NCI-H69 (cell line): Measurements from ENCODE around the gene EFNA3.
A peak's percentile ranks its signal among the peaks of the same experiment; 100 is the strongest.

Experiments used
- DNase-seq: peaks from one replicate; lab custom pipeline; 2025; lab: John Stamatoyannopoulos, UW

The EFNA3 gene, protein sequence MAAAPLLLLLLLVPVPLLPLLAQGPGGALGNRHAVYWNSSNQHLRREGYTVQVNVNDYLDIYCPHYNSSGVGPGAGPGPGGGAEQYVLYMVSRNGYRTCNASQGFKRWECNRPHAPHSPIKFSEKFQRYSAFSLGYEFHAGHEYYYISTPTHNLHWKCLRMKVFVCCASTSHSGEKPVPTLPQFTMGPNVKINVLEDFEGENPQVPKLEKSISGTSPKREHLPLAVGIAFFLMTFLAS

GRCh38 chr1:155078469-155079209 is at the start of gene EFNA3:
Gene EFNA3 (plus strand): TSS chr1:155078837. CDS start chr1:155078942, 105 bp downstream.
- peak; percentile 92 for DNase-seq

DNA sequence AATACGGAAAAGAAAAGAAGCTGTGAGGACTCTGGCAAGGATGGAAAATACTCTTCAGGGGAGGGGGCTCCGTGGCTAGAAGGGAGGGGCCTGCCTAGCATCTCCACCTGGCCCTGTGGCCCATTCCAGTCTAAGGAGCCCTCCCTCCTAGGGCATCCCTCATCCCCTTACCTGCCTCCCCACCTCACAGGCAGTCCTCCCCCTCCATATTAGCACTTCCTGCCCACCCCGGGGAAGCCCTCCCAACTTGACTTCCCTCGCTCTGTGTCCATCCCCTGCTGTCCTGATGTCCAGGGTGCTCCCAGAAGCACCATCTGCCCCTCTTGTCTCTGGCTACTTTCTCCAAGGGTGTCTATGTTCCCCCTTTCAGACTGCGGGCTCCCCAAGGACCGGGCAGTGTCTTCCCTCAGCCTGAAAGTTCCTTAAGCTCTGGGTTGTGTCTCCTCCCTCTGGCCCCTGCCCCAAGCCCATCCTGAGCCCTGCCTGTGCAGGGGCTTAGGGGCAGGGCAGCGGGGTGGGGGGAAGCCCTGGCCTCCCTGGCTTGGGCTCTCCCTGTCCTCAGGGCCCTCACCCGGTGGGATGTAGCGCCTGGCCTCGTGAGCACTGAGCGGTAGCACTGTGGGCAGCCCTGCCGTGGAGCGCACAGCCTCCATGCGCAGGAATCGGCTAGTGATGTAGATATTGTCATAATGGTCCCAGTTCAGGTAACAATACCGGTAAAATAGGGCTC is 49.0 kb upstream of the EFNA3 start:
- no peak for DNase-seq

DNA sequence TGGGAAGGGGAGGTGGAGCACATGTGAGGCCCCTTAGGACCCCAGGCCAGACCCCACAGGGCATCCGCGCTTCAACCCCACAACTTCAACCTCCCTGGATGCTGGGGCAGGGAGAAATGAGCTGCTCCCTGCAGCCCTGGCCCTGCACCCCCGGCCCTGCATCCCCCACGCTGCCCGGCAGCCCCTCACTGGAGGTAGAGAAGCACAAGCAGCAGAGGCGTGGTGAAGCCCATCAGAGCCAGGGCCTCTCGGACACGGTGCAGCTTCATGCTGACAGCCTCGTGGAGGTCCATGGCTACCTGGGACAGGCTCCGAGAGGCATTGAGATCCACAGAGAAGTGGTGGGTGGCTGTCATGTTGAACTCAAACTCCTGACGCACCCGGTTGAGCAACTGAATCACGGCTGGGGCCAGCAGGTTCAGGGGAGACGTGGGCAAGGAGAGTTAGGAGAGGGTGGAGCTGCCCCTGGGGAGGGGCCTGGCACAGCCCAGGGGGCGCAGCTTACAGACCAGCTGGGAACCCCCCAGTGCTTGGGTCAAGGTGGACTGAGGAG is 48.3 kb upstream of the EFNA3 start:
- DNase-seq = no peak

GRCh38 chr1:155030899-155031298 is 47.7 kb upstream of the EFNA3 start:
- no peak for DNase-seq

DNA sequence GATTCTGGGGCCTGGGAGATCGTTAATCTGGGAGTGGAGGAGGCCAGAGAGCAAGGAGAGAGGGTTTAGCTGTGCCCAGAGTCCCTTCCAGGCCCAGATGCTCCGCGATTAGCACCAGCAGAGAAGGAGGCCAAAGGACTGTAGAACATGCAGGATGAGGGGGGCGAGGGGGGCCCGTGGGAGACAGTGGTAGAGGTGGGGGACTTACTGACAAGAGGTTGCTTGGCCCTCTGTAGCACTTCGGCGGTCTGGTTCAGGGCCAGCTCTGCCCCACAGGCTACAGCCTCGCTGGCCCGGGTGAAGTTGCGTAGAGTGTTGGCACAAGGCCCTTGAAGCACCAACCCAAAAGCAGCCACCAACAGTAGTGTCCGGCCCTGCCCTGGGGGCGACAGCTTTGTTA is 45.8 kb upstream of the EFNA3 start:
- no peak for DNase-seq

DNA sequence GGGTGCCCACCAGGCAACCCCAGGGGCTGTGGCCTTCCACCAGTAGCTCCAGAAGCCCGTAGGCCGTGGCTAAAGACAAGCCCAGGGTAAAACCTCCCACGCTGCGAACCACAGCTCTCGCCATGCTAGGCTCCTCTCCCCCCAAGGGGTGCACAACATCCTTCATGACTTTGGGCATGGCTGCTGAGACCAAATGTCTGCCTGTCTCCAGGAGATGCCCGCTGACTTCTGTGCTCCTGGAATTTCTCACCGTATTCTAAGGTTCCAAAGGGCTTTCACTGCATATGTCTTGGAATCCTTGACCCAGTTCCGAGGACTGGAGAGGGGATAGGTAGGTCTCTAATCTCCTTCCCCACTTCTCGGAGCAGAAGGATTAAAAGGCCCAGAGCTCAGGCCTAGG is 45.1 kb upstream of the EFNA3 start, which contains the start of the genes DCST1 and DCST2:
Gene DCST1 (plus strand): TSS at position 301 of the 400 bp plus-strand sequence. CDS start 213 bp downstream, outside the sequence.
Gene DCST2 (minus strand): TSS at position 258 of the 400 bp plus-strand sequence. CDS start 80 bp downstream, at position 178.
- DNase-seq = no peak

DNA sequence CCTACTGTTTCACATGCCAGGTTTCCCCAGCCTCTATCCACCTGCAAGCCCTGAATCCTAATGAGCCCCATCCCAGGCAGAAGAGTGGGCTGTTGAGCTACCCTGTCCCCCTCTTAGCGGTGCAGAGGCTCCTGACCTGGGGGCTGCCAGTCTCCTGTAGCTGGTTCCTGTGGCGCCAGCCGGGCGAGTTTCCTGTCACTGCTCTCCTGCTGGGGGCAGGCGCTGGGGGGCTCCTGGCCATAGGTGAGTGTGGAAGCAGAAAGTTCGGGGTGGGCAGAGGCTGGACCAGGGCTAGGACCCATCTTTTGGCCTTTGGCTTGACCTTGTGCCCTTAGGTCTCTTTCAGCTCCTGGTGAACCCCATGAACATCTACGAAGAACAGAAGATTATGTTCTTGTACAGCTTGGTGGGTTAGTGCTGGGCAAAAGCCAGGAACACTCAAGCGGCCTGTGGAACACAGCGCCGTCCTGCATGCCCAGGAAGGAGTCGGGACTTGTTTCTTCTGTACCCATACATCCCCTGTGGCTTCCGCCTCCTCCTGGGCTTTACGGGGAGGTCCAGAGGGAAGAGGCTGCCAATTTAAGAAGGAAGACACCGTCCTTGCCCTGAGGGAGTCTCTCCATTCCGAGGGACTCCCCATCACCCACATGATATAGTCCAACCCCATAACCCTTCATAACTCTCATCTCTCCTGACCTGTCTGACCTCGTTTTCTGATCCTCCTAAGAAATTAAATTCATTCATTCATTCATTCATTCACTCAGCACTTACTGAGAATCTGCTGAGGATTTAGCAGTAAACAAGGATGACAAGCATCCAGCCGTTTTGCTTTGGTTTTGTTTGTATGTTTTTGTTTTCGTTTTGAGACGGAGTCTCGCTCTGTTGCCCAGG is 44.1 kb upstream of the EFNA3 start:
- DNase-seq = no peak

DNA sequence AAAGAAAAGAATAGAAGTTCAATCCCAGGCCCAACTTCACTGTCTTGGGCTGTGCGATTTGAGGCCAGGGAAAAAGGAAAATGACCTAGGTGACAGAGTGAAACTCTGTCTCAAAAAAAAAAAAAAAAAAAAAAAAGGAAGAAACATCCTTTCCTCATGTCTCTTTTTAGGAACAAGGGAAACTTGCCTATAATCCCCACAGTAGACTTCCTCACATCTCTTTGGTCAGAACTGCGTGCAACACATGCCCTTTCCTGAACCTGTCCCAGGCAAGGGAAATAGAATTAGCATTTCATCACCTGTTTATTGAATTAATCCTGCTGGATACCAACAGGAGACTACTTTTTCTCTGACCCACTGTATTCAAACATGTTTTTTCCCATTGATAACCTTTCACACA is 42.7 kb upstream of the EFNA3 start:
- no peak for DNase-seq

DNA sequence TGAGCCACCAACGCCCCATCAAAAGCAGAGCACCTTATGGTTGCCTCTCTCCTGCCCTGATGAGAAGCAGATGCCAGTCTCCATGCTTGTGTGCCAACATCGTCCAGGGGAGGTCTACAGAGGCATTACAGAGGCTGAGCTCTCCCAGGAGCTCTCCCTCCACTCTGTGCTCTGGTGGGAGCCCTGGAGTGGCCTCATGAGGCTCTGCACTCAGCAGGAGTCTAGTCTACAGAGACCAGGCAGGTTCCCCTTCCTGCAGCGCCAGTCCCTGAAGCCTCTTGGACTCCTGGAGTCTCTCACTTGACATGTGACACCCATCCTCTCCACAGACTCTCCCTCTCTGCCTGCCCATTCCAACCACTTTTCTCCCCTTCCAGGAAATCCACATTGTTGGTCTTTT is 41.6 kb upstream of the EFNA3 start:
- DNase-seq = no peak

DNA sequence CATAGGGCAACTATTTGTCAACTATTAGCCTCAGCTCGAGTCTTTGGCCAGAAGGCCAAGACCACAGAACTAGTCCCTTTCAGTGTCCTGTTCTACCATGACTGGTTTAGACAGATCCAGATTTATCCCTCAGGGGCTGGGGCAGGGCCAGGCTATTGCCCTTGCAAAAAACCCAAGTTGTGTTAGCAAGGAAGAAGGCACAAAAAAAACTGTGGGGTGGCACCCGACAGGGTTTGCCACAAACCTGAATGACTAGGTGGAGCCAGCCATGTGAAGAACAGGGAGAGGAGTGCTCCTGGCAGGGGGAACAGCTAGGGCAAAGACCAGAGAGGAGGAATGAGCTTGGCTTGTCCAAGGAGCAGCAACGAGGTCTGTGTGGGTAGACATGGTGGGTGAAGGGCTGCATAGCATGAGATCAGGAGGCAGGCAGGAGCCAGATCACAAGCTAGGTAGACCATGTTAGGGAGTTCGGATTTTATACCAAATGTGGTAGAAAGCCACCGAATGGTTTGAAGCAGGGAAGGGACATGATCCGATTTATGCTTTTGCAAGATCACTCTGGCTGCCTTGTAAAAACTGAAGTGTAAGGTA is 40.7 kb upstream of the EFNA3 start:
- DNase-seq = no peak

- DNase-seq = no peak
Observed at GRCh38 chr1:155038602-155039307, 39.9 kb upstream of the EFNA3 start.

DNA sequence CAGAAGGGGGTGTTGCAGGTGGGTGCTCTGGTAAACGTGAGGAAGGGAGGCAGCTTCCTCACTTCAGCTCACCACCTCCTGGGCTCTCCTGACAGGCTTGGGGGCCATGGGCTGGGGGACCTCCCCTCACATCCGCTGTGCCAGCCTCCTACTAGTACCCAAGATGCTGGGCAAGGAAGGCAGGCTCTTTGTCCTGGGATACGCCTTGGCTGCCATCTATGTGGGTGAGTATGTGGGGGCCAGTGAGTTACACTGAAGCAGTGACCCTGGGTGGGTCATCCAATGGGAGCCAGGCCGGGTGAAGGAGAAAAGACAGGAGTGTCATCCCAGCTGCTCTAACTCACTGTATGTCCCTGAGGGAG is 39.3 kb upstream of the EFNA3 start:
- DNase-seq = no peak

DNA sequence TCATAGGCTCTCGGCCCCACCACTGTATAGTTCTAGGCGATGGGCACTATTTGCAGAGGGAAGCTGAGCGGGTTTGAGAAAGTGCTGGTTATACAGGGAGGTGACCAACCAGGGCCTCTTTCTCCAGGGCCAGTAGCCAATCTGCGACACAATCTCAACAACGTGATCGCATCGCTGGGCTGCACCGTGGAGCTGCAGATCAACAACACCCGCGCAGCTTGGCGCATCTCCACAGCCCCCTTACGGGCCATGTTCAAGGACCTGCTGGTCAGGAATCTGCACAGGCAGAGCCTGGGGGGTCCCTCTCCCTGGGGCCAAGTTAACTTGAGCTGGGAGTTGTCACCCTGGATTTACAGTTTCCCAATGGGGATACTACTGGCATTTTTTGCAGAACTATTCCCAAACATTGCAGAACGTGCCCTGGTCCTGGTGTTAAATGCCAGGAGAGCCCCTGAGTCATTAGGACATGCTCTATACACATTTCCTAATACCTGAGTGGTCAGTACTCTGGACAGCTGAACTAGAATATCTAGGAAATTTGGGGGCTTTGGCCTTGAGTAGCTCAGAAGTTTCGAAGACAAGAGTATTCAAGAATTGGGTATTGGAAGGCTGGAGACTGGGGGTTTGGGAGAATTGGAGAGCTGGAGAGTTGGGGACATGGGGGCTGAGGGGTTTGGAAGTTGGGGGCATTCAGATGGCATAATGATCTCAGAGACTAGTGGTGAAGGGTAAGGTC is 38.1 kb upstream of the EFNA3 start:
- no peak for DNase-seq

DNA sequence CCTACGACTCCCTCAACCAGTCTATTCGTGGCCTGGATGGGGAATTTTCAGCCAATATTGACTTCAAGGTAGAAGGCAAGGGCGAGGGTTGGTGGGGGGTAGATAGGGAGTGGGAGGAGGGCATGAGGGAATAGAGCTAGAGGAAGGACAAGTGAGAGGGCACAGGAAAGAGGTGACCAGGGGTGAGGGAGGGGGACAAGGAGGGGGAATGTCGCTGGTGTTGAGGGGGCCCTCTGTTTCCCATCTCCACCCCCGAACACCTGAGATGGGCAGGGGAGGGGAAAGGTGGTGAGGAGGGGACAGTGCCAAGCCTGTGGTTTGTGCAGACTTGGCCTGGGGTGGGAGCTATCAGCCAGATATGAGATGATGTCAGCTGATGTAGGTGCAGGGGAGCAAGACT is 35.8 kb upstream of the EFNA3 start:
- DNase-seq = no peak

DNA sequence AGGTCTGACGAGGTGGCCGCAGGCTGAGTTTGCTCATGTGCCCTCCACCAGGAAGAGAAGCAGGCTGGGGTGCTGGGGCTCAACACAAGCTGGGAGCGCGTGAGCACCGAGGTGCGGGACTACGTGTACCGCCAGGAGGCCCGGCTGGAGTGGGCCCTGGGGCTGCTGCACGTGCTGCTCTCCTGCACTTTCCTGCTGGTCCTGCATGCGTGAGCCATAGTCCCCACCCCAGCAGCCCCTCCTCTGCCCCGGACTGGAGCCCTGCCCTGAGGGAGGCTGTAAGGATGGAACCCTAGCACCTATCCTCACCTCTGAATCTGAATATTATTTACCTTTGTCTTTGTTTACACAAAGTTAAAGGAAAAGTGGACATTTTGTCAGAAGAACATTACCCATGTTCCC is 35.3 kb upstream of the EFNA3 start:
- no peak for DNase-seq

GRCh38 chr1:155043793-155044192 is 34.8 kb upstream of the EFNA3 start:
- no peak for DNase-seq

DNA sequence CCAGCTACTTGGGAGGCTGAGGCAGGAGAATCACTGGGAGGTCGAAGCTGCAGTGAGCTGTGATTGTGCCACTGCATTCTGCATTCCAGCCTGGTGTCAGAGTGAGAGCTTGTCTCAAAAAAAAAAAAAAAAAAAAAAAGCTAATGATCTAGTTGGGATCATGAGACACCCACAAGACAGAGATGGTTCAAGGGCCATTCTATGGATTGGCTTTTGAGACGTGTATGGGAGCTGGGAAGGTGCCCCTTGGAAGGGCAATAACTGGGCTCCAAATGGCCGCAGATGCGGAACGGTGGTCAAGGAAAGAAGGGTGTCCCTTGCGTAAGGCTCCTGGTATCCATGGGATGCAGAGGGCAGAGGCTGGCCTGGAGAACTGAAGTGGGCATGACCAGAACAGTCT is 34.3 kb upstream of the EFNA3 start:
- DNase-seq = no peak

DNA sequence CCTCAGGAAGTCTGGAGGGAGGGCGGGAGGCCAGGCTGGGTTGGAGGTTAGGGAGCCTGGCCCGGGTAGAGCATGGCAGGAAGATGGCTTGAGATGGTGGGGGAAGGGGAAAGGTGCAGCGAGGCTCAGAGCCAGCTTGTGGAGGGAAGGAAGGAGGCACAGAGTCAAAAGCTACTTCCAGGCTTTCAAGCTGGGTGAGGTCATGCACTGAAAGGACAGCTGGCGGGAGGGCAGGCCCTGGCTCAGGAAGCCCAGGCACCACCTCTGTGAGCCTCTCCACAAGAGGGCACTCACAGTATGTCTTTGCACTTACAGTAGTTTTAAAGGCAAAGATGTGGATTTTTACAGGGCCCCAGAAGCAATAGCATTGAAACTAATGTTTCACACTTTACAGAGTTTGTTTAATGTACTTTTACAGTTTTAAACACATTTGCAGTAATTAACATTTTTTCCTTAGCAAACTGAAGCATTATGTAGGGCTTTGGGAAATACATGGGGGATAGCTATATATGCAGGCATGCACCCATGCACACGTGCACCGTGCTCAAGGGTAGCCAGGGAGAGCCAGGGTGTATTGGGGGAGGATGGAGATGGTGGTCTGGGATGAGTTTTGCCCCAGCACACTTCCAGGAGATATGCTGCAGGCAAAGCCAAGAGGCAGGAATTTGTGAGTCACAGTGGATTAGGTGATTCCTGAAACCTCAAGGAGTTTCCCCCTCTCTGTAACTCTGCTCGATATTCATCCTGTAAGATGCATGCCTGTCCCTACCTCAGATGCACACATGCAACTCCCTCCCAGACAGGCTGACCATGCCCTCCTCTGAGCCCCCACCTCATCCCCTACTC is 33.6 kb upstream of the EFNA3 start:
- DNase-seq = peak; percentile 75
